Measurements from ENCODE around the gene RAB11FIP4. TPM values are rescaled to one million over a fixed set of nuclear protein-coding genes. Genes with fewer than 3 reads are reported as not detected.

The RAB11FIP4 gene
- total RNA-seq, 4 donors from 2014 or later = 41.0 to 173 (median 53.7) TPM

DNA sequence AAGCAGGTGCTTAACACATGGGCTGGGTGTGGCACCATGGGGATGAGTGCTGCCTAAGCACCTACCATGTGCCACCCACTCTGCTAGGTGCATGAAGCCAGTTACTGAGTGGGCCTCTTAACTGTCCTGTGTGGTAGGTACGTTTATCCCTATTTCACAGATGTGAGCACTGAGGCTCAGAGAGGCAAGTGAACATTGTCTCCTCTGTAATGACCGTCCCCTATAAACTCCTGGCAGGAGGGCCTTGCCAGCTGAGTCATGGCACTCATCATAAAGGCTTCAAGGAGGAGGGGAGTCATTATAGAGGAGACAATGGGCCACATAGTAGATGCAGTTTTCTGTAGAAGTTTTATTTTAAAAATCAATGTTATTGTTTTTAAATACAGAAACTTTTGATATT is 79.1 kb downstream of the RAB11FIP4 start:
- DNase-seq = no peak
- 90% methylated on average over 2 of the region's 2 CpGs; no CpG with 5 or more reads in 1 of the 2 donors for WGBS, 2 donors (ENCODE audit: low coverage in 1 of 2)
- intact Hi-C loops (cut with DNase I; ENCODE audit: low total_unique reads) (no loop called here), in situ Hi-C loops (cut with MboI; ENCODE audit: low pct_ligation_motif_present in 1 of 4, low pct_unique_long_range_greater_than_20kb in 1 of 4, low sequenced_read_pairs in 3 of 4) (no loop called here)
- Histone ChIP-seq H3K4me1 (no peaks in the 10 kb centered on the region), H3K27ac (no peak overlapping the region), H3K9me3 (no peaks in the 10 kb centered on the region), H3K4me3 (no peak overlapping the region), H3K36me3 (no peaks in the 10 kb centered on the region), H3K27me3 (no peaks in the 10 kb centered on the region)
- TF ChIP-seq, protein P1, sequence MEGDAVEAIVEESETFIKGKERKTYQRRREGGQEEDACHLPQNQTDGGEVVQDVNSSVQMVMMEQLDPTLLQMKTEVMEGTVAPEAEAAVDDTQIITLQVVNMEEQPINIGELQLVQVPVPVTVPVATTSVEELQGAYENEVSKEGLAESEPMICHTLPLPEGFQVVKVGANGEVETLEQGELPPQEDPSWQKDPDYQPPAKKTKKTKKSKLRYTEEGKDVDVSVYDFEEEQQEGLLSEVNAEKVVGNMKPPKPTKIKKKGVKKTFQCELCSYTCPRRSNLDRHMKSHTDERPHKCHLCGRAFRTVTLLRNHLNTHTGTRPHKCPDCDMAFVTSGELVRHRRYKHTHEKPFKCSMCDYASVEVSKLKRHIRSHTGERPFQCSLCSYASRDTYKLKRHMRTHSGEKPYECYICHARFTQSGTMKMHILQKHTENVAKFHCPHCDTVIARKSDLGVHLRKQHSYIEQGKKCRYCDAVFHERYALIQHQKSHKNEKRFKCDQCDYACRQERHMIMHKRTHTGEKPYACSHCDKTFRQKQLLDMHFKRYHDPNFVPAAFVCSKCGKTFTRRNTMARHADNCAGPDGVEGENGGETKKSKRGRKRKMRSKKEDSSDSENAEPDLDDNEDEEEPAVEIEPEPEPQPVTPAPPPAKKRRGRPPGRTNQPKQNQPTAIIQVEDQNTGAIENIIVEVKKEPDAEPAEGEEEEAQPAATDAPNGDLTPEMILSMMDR (IDR thresholded peaks at IDR 0.05) = no peak
- no peak for TF ChIP-seq POLR2AphosphoS5 (IDR thresholded peaks at IDR 0.05)
- no peak for TF ChIP-seq EP300 (IDR thresholded peaks at IDR 0.05; ENCODE audit: low read depth)
- no peak for TF ChIP-seq POLR2A (IDR thresholded peaks at IDR 0.05)

DNA sequence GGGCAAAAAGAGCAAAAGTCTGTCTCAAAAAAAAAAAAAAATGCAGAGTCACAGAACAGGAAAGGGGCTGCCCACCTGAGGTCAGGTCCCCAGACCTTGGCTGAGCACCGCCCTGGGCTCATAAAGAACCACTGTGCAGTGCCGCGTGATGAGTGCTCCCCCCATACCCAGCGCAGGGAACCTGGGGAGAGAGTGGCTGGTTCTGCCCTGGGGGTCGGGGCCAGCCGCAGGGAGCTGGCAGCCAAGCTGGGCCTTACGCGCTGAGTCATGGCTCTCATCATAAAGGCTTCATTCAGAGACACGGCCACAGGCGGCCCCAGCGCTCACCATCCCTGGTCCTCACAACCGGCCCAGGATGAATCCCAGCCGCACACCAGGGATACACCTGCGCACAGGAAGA is 80.7 kb downstream of the RAB11FIP4 start:
- intact Hi-C loops (cut with DNase I; ENCODE audit: low total_unique reads) = no loop called here
- in situ Hi-C loops (cut with MboI; ENCODE audit: low pct_ligation_motif_present in 1 of 4, low pct_unique_long_range_greater_than_20kb in 1 of 4, low sequenced_read_pairs in 3 of 4) = no loop called here
- TF ChIP-seq, protein P1 (IDR thresholded peaks at IDR 0.05) = no peak
- TF ChIP-seq POLR2AphosphoS5 (IDR thresholded peaks at IDR 0.05) (no peak), POLR2A (IDR thresholded peaks at IDR 0.05) (no peak), EP300 (IDR thresholded peaks at IDR 0.05; ENCODE audit: low read depth) (no peak)
- Histone ChIP-seq H3K27ac (no peak overlapping the region), H3K4me3 (no peak overlapping the region), H3K36me3 (no peaks in the 10 kb centered on the region), H3K9me3 (no peaks in the 10 kb centered on the region), H3K27me3 (peaks cover under 1% of the 10 kb centered on the region), H3K4me1 (no peaks in the 10 kb centered on the region)
- no peak for DNase-seq
- 76% methylated on average over 14 of the region's 14 CpGs; no CpG with 5 or more reads in 1 of the 2 donors for WGBS, 2 donors (ENCODE audit: low coverage in 1 of 2)

DNA sequence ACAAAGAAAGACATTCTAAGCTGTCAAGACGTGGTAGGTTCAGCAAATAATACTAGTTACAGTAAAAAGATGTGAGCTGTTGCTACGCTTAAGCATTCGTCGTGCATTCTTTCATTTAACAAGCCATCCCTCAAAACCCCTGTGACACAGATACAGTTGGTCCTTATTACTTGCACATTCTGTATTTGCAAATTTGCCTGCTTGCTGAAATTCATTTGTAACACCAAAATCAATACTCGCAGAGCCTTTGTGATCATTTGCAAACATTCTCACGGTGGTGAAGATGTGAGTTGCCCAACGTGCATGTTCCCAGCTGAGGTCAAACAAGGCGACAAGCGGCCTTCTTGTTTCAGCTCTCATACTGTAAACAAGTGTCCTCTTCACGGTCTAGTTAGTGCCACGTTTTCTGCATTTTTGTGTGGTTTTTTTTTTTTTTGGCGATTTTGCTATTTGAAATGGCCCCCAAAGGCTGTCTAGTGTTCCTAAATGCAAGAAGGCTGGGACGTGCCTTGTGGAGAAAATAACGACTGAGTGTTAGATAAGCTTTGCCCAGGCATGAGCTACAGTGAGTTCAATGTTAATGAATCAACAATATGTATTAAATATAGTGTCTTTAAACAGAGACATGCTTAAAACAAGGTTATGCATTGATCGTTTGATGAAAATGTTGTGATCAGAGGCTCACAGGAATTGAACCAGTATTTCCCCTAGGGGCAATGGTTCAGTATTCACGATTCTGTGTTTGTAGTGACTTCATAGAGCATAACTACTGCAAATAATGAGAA is 84.1 kb downstream of the RAB11FIP4 start:
- intact Hi-C loops (cut with DNase I; ENCODE audit: low total_unique reads) (no loop called here), in situ Hi-C loops (cut with MboI; ENCODE audit: low pct_ligation_motif_present in 1 of 4, low pct_unique_long_range_greater_than_20kb in 1 of 4, low sequenced_read_pairs in 3 of 4) (no loop called here)
- Histone ChIP-seq H3K27ac (no peak overlapping the region), H3K27me3 (peaks cover 6% of the 10 kb centered on the region), H3K4me1 (no peaks in the 10 kb centered on the region), H3K4me3 (no peak overlapping the region), H3K36me3 (no peaks in the 10 kb centered on the region), H3K9me3 (no peaks in the 10 kb centered on the region)
- WGBS, 2 donors (ENCODE audit: low coverage in 1 of 2) = 82 to 85% methylated on average over 12 to 16 of the region's 16 CpGs
- no peak for DNase-seq
- TF ChIP-seq, protein P1 (IDR thresholded peaks at IDR 0.05) = no peak
- TF ChIP-seq POLR2AphosphoS5 (IDR thresholded peaks at IDR 0.05) = no peak
- TF ChIP-seq EP300 (IDR thresholded peaks at IDR 0.05; ENCODE audit: low read depth) = no peak

- no peak overlapping the region for H3K4me3 ChIP-seq
- no peaks in the 10 kb centered on the region for H3K36me3 ChIP-seq
- in situ Hi-C loops (cut with MboI; ENCODE audit: low pct_ligation_motif_present in 1 of 4, low pct_unique_long_range_greater_than_20kb in 1 of 4, low sequenced_read_pairs in 3 of 4) (no loop called here), intact Hi-C loops (cut with DNase I; ENCODE audit: low total_unique reads) (no loop called here)
- DNase-seq = no peak
- no peaks in the 10 kb centered on the region for H3K4me1 ChIP-seq
- WGBS, 2 donors (ENCODE audit: low coverage in 1 of 2) = 66% methylated on average over 15 of the region's 16 CpGs; no CpG with 5 or more reads in 1 of the 2 donors
- peaks cover 6% of the 10 kb centered on the region for H3K27me3 ChIP-seq
- no peaks in the 10 kb centered on the region for H3K9me3 ChIP-seq
- TF ChIP-seq POLR2A (IDR thresholded peaks at IDR 0.05) = no peak
- TF ChIP-seq, protein P1 (IDR thresholded peaks at IDR 0.05) = no peak
- no peak for TF ChIP-seq POLR2AphosphoS5 (IDR thresholded peaks at IDR 0.05)
- no peak for TF ChIP-seq EP300 (IDR thresholded peaks at IDR 0.05; ENCODE audit: low read depth)
- no peak overlapping the region for H3K27ac ChIP-seq
Observed at GRCh38 chr17:31476525-31477416, 85.3 kb downstream of the RAB11FIP4 start.

All from transverse colon (tissue), 4 donors.